GM23338 (cell line): ENCODE data around the gene NTRK3.

ENCODE experiments used
- EZH2 ChIP-seq: fragments of 200-600 bp; sonication (generic); IDR thresholded peaks from one replicate; pipeline ENCODE4 v1.8.0; 2017; ENCODE audit warnings: antibody characterized with exemption, mild to moderate bottlenecking, low read depth; ENCODE audit not compliant: unreplicated experiment
- EZH2phosphoT487 ChIP-seq: fragments of 200-600 bp; sonication (generic); IDR thresholded peaks from one replicate; pipeline ENCODE4 v1.8.1; 2018; ENCODE audit warnings: antibody characterized with exemption; ENCODE audit not compliant: unreplicated experiment
- JUNB ChIP-seq: IDR thresholded peaks from one replicate; pipeline ENCODE4 v1.6.1; 2016; ENCODE audit warnings: antibody characterized with exemption; ENCODE audit not compliant: unreplicated experiment
- POLR2AphosphoS5 ChIP-seq: IDR thresholded peaks from 2 replicates; pipeline ENCODE4 v1.6.1; 2016; ENCODE audit warnings: antibody characterized with exemption, low read depth
- ZNF331 ChIP-seq: fragments of 250-450 bp; sonication (Bioruptor Pico); IDR thresholded peaks from 2 replicates; pipeline ENCODE4 v1.5.0; 2020; ENCODE audit warnings: low read depth, mild to moderate bottlenecking, moderate library complexity
- TF ChIP-seq, protein P1 (sequence below), 2 experiments: fragments of 200-600 bp in 1 of 2; sonication (generic) in 1 of 2; conservative IDR thresholded peaks; 2 replicates each; pipeline versions ENCODE4 v1.5.1 to v1.6.1; 2016 to 2017; ENCODE audit warnings: antibody characterized with exemption in 2 of 2, low read depth in 2 of 2, mild to moderate bottlenecking in 2 of 2, moderate library complexity in 1 of 2
- TF ChIP-seq, protein P2 (sequence below): IDR thresholded peaks from one replicate; pipeline ENCODE4 v1.6.1; 2018; ENCODE audit warnings: antibody characterized with exemption; ENCODE audit not compliant: unreplicated experiment
- TF ChIP-seq, protein P3 (sequence below): IDR thresholded peaks from 2 replicates; pipeline ENCODE4 v1.6.1; 2016; ENCODE audit warnings: antibody characterized with exemption

DNA sequence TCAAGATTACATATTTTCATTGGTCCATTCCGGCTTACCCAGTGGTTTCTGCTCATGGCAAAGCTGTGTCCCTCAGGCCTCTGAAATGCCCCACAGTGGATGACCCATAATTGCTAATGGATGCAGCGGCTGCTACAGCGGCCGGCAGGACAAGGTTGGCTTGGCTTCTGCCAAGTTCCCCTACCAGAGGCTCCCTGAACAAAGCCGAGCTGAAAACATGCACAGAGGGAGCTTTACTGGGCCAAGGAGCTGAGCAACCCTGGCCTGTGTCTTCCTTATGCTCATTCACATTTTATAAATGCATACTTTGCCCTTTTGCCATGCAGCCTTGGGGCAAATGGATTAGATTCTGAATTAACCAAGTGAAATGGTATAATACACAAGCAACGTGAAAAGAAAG is 150.5 kb downstream of the NTRK3 start:
- TF ChIP-seq, protein P1, sequence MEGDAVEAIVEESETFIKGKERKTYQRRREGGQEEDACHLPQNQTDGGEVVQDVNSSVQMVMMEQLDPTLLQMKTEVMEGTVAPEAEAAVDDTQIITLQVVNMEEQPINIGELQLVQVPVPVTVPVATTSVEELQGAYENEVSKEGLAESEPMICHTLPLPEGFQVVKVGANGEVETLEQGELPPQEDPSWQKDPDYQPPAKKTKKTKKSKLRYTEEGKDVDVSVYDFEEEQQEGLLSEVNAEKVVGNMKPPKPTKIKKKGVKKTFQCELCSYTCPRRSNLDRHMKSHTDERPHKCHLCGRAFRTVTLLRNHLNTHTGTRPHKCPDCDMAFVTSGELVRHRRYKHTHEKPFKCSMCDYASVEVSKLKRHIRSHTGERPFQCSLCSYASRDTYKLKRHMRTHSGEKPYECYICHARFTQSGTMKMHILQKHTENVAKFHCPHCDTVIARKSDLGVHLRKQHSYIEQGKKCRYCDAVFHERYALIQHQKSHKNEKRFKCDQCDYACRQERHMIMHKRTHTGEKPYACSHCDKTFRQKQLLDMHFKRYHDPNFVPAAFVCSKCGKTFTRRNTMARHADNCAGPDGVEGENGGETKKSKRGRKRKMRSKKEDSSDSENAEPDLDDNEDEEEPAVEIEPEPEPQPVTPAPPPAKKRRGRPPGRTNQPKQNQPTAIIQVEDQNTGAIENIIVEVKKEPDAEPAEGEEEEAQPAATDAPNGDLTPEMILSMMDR (conservative IDR thresholded peaks at IDR 0.05; ENCODE audit: low read depth in 2 of 2): no peak
- TF ChIP-seq EZH2: no peak
- TF ChIP-seq JUNB: no peak
- no peak for TF ChIP-seq EZH2phosphoT487
- TF ChIP-seq, protein P2, sequence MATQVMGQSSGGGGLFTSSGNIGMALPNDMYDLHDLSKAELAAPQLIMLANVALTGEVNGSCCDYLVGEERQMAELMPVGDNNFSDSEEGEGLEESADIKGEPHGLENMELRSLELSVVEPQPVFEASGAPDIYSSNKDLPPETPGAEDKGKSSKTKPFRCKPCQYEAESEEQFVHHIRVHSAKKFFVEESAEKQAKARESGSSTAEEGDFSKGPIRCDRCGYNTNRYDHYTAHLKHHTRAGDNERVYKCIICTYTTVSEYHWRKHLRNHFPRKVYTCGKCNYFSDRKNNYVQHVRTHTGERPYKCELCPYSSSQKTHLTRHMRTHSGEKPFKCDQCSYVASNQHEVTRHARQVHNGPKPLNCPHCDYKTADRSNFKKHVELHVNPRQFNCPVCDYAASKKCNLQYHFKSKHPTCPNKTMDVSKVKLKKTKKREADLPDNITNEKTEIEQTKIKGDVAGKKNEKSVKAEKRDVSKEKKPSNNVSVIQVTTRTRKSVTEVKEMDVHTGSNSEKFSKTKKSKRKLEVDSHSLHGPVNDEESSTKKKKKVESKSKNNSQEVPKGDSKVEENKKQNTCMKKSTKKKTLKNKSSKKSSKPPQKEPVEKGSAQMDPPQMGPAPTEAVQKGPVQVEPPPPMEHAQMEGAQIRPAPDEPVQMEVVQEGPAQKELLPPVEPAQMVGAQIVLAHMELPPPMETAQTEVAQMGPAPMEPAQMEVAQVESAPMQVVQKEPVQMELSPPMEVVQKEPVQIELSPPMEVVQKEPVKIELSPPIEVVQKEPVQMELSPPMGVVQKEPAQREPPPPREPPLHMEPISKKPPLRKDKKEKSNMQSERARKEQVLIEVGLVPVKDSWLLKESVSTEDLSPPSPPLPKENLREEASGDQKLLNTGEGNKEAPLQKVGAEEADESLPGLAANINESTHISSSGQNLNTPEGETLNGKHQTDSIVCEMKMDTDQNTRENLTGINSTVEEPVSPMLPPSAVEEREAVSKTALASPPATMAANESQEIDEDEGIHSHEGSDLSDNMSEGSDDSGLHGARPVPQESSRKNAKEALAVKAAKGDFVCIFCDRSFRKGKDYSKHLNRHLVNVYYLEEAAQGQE: no peak
- TF ChIP-seq POLR2AphosphoS5: no peak
- no peak for TF ChIP-seq ZNF331 (CRISPR knock-in tag)
- TF ChIP-seq, protein P3, sequence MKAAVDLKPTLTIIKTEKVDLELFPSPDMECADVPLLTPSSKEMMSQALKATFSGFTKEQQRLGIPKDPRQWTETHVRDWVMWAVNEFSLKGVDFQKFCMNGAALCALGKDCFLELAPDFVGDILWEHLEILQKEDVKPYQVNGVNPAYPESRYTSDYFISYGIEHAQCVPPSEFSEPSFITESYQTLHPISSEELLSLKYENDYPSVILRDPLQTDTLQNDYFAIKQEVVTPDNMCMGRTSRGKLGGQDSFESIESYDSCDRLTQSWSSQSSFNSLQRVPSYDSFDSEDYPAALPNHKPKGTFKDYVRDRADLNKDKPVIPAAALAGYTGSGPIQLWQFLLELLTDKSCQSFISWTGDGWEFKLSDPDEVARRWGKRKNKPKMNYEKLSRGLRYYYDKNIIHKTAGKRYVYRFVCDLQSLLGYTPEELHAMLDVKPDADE: no peak
